Common myeloid progenitor, CD34-positive (primary cell): ENCODE results near the gene LBX1.

ENCODE experiments used
- CTCF ChIA-PET: fragments of 350-600 bp; sonication (Branson Sonifier 250); formaldehyde crosslinking; loops from one replicate; lab custom pipeline; 2021; ENCODE audit warnings: antibody characterized with exemption; lab: Charles Lee
- POLR2A ChIA-PET: fragments of 350-600 bp; sonication (Branson Sonifier 250); formaldehyde crosslinking; loops from one replicate; lab custom pipeline; 2021; ENCODE audit warnings: antibody characterized with exemption; lab: Charles Lee
- DNase-seq, 3 donors: peaks; one replicate each; pipeline versions ENCODE4 v3.0.0 to v3.0.0-alpha.2; 2013
- H3K27ac ChIP-seq, 2 experiments: 1 replicate in 1 of 2; 2 replicates in 1 of 2; pipeline ENCODE4 v1.7.0; 2013; ENCODE audit warnings: inconsistent platforms in 2 of 2, low read length in 2 of 2, mild to moderate bottlenecking in 2 of 2, low read depth in 1 of 2, moderate library complexity in 1 of 2; ENCODE audit not compliant: severe bottlenecking in 2 of 2, insufficient read depth in 1 of 2, poor library complexity in 1 of 2
- H3K27me3 ChIP-seq, 5 experiments: replicated peaks in 2 of 5; 1 replicate in 3 of 5; 2 replicates in 2 of 5; pipeline versions ENCODE4 v1.6.1 to v1.7.0; 2013; ENCODE audit warnings: low read length in 4 of 5, mild to moderate bottlenecking in 2 of 5, moderate library complexity in 2 of 5, inconsistent platforms in 1 of 5; ENCODE audit not compliant: insufficient read depth in 5 of 5, control insufficient read depth in 4 of 5
- H3K36me3 ChIP-seq, 4 experiments: 1 replicate in 2 of 4; 2 replicates in 2 of 4; pipeline versions ENCODE4 v1.6.1 to v1.7.0; 2013; ENCODE audit warnings: low read length in 3 of 4, control low read depth in 1 of 4, mild to moderate bottlenecking in 1 of 4; ENCODE audit not compliant: control insufficient read depth in 4 of 4, insufficient read depth in 4 of 4
- H3K4me1 ChIP-seq, 4 experiments: 1 replicate in 3 of 4; 2 replicates in 1 of 4; pipeline versions ENCODE4 v1.6.1 to v1.7.1; 2013; ENCODE audit warnings: low read length in 3 of 4, mild to moderate bottlenecking in 3 of 4, control low read depth in 1 of 4, inconsistent platforms in 1 of 4, moderate library complexity in 1 of 4; ENCODE audit not compliant: control insufficient read depth in 4 of 4, insufficient read depth in 4 of 4; ENCODE audit errors: control extremely low read depth in 1 of 4
- H3K4me3 ChIP-seq, 7 experiments: 1 replicate in 4 of 7; 2 replicates in 3 of 7; pipeline versions ENCODE4 v1.5.1 to v1.7.0; 2013; ENCODE audit warnings: mild to moderate bottlenecking in 7 of 7, low read length in 6 of 7, moderate library complexity in 6 of 7, inconsistent platforms in 2 of 7, low read depth in 2 of 7, control low read depth in 1 of 7; ENCODE audit not compliant: insufficient read depth in 4 of 7, control insufficient read depth in 1 of 7; ENCODE audit errors: extremely low read depth in 1 of 7
- H3K9me3 ChIP-seq, 5 experiments: 1 replicate in 4 of 5; 2 replicates in 1 of 5; pipeline versions ENCODE4 v1.6.1 to v1.7.1; 2013; ENCODE audit warnings: low read length in 4 of 5, mild to moderate bottlenecking in 2 of 5, inconsistent platforms in 1 of 5, low read depth in 1 of 5, moderate library complexity in 1 of 5; ENCODE audit not compliant: control insufficient read depth in 4 of 5, insufficient read depth in 2 of 5; ENCODE audit errors: control extremely low read depth in 1 of 5
- WGBS: methylation state at CpG from one replicate; pipeline ENCODE4 v1.1.5; 2013; ENCODE audit not compliant: insufficient coverage; 5-methylcytosine and 5-hydroxymethylcytosine counted together

LBX1 gene

GRCh38 chr10:101217044-101217425, 12.2 kb downstream of the LBX1 start:
- CTCF ChIA-PET: interaction anchor here (0.8 to 5.2 kb wide), 3 partner anchors 21 to 48 kb away, joined by 3 to 25 read pairs (median 3); no protein-coding TSS in a partner anchor
- Histone ChIP-seq H3K9me3 (no peaks in the 10 kb centered on the region), H3K36me3 (no peaks in the 10 kb centered on the region), H3K4me3 (peak overlapping the region in 3 of 7 experiments; percentile 32 to 48 (median 33)), H3K27me3 (peaks cover 26 to 100% (median 69%) of the 10 kb centered on the region in 5 experiments), H3K27ac (no peak overlapping the region), H3K4me1 (peaks cover 0 to 30% (median 15%) of the 10 kb centered on the region in 4 experiments)
- POLR2A ChIA-PET: no interaction called here
- 0% methylated on average over 12 of the region's 21 CpGs for WGBS
- DNase-seq: no peak

GRCh38 chr10:101216207-101217043, 12.8 kb downstream of the LBX1 start:
- Histone ChIP-seq H3K27ac (no peak overlapping the region), H3K9me3 (no peaks in the 10 kb centered on the region), H3K36me3 (no peaks in the 10 kb centered on the region), H3K4me1 (peaks cover 0 to 30% (median 15%) of the 10 kb centered on the region in 4 experiments), H3K27me3 (peaks cover 25 to 100% (median 67%) of the 10 kb centered on the region in 5 experiments), H3K4me3 (peak overlapping the region in 1 of 7 experiments; percentile 1)
- CTCF ChIA-PET: interaction anchor here (0.8 to 10.8 kb wide), 8 partner anchors 21 to 563 kb away, joined by 3 to 87 read pairs (median 11); no protein-coding TSS in a partner anchor
- 3% methylated on average over 30 of the region's 52 CpGs for WGBS
- DNase-seq: no peak
- POLR2A ChIA-PET: no interaction called here

- WGBS: 9% methylated on average over 35 of the region's 40 CpGs
- no peaks in the 10 kb centered on the region for H3K36me3 ChIP-seq
- H3K27ac ChIP-seq: no peak overlapping the region
- POLR2A ChIA-PET: no interaction called here
- DNase-seq: no peak
- peaks cover 0 to 30% (median 15%) of the 10 kb centered on the region in 4 experiments for H3K4me1 ChIP-seq
- CTCF ChIA-PET: interaction anchor here (0.8 to 10.8 kb wide), 16 partner anchors 10 to 569 kb away, joined by 3 to 87 read pairs (median 4); partner anchors contain the start of gene LBX1
- no peaks in the 10 kb centered on the region for H3K9me3 ChIP-seq
- H3K27me3 ChIP-seq: peaks cover 19 to 99% (median 66%) of the 10 kb centered on the region in 5 experiments
- H3K4me3 ChIP-seq: peak overlapping the region in 1 of 7 experiments; percentile 1
Measured at GRCh38 chr10:101215397-101216206, 13.7 kb downstream of the LBX1 start.

- Histone ChIP-seq H3K4me3 (no peak overlapping the region), H3K27ac (no peak overlapping the region), H3K9me3 (no peaks in the 10 kb centered on the region), H3K36me3 (no peaks in the 10 kb centered on the region), H3K4me1 (peaks cover 0 to 30% (median 15%) of the 10 kb centered on the region in 4 experiments), H3K27me3 (peaks cover 11 to 99% (median 64%) of the 10 kb centered on the region in 5 experiments)
- CTCF ChIA-PET: interaction anchor here (0.6 to 10.8 kb wide), 40 partner anchors 9 to 899 kb away, joined by 3 to 87 read pairs (median 3); partner anchors contain the start of gene LBX1
- 9% methylated on average over 39 of the region's 49 CpGs for WGBS
- POLR2A ChIA-PET: no interaction called here
- peak; percentile 57 to 67 (median 59) for DNase-seq
Measured at GRCh38 chr10:101214446-101215396, 14.5 kb downstream of the LBX1 start.

- 73% methylated on average over 4 of the region's 5 CpGs for WGBS
Measured at GRCh38 chr10:101208543-101208942, 20.7 kb downstream of the LBX1 start.

GRCh38 chr10:101207026-101207425, 22.2 kb downstream of the LBX1 start:
- WGBS: 38% methylated on average over 1 of the region's 2 CpGs
- no peak overlapping the region for H3K4me3 ChIP-seq
- ChIA-PET POLR2A (no interaction called here), CTCF (interaction anchor here (0.6 to 10.8 kb wide), 6 partner anchors 8 to 369 kb away, joined by 3 to 87 read pairs (median 4); no protein-coding TSS in a partner anchor)
- H3K4me1 ChIP-seq: no peaks in the 10 kb centered on the region
- H3K36me3 ChIP-seq: no peaks in the 10 kb centered on the region
- H3K27me3 ChIP-seq: peaks cover 12 to 72% (median 29%) of the 10 kb centered on the region in 5 experiments
- H3K9me3 ChIP-seq: no peaks in the 10 kb centered on the region
- H3K27ac ChIP-seq: no peak overlapping the region
- DNase-seq: no peak

More at GRCh38 chr10:101208543-101208942, 20.7 kb downstream of the LBX1 start:
- H3K4me3 ChIP-seq: no peak overlapping the region
- peaks cover 0 to 2% (median 0%) of the 10 kb centered on the region in 4 experiments for H3K4me1 ChIP-seq
- ChIA-PET POLR2A (no interaction called here), CTCF (interaction anchor here (1.7 to 10.8 kb wide), 5 partner anchors 9 to 362 kb away, joined by 3 to 87 read pairs (median 8); no protein-coding TSS in a partner anchor)
- no peaks in the 10 kb centered on the region for H3K9me3 ChIP-seq
- H3K36me3 ChIP-seq: no peaks in the 10 kb centered on the region
- peaks cover 14 to 77% (median 42%) of the 10 kb centered on the region in 5 experiments for H3K27me3 ChIP-seq
- no peak overlapping the region for H3K27ac ChIP-seq
- DNase-seq: no peak
